ENCODE results near the gene OSBPL3.

The OSBPL3 gene

DNA sequence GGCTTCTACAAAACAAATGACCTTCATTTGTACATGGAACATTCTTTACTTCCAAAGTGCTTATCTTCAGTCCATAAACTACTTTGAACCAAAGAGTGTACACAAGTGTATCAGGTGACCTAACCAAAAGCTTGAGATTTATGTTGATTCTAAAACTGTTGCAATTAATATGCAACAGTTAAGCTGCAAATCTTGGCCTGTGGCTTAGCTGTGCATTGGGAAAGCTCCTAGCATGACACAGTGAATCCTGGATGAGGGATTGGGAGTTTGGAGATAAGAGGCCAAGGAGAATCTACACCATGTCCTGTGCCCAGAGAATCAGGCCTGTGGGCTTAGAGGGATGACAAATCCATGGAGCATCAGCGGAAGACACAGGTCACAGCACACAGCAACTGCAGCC, 117.5 kb downstream of the OSBPL3 start:
- no peak for DNase-seq (ENCODE audit: low spot score)

DNA sequence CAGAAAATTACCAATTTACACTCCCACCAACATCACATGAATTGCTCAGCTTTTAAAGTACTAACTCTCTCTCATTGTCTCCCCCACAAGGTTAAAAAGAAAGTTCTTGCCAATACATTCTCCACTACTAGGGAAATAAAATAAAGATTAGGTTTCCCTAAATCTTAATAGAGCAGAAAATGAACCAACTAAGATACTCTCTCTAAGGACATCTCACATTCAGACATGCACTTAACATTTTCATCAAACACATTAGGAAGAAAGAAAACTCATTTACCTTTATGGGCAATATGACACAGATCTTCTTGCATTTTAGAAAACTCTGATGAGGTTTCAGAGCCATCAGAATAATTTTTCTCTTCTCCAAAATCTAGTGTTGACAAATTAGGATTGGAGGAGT, 118.6 kb downstream of the OSBPL3 start:
- DNase-seq (ENCODE audit: low spot score): no peak

DNA sequence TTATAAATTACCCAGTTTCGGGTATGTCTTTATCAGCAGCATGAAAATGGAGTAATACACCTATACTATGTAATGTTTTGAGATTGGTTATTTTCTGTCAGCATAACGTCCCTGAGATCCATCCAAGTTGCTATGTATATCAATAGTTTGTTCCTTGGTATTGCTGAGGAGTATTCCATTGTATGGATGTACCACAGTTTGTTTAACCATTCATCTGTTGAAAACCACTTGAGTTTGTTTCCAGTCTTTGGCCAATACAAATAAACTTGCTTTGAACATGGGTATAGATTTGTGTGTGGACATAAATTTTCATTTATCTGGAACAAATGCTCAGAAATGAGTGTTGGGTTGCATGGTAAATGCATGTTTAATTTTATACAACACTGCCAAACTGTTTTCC, 119.4 kb downstream of the OSBPL3 start:
- DNase-seq (ENCODE audit: low spot score): no peak

DNA sequence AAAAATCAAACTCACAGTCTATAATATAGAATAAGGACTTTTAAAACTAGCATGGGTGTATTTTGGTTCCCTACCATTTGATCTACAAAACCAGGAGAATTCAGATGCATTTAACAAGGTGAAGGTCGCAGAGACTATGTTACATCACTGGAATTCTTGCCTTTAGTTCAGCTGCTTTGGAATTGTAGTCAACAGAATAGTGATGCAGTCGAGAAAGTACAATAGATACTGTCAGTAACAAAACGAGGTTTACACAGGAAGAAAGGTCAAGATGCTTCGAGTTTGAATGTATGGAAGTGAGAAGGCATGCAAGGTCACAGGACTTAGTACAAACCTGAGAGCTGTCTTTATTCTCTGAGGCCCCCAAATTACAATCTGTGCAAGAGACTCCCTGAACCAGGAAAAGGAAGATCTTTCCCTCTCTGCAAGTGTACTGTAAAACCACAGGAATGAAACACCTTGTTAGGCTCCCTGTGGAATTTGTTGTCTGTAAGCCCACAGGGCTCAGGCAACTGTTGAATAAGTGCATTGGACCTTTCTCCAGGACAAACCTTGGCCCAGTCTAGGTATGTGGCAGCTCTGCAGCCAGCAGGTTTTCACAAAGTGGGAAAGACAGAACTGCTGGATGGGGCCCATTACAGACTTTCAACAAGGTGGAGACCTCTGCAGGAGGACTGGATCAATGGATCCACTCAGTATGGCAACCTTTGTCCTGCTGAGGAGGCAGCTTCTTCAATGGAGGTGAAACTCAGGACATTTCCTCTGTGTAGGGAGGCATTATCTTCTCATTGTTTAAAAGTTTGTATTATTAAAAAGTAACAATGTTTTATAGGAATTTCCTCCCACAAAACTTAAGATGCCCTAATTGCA, 121.6 kb downstream of the OSBPL3 start:
- DNase-seq (ENCODE audit: low spot score): no peak

DNA sequence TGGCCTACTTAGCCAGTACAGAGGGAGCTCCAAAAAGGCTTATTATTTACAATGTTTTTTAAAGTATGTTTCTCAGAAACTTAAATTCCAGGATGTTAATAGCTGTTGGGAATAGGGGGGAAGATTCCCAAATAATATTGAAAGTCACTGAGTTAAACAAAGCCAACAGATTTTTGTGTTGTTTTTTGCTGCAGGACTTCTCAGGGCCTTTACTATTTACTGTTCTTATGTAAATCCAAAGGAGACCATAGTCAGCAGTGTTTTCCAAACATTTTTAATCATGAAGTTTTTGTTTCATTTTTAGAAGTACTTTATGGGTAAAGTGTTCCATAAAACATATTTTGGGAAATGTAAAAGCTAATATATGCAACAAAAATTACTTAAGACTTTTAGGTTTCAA, 122.4 kb downstream of the OSBPL3 start:
- no peak for DNase-seq (ENCODE audit: low spot score)

DNA sequence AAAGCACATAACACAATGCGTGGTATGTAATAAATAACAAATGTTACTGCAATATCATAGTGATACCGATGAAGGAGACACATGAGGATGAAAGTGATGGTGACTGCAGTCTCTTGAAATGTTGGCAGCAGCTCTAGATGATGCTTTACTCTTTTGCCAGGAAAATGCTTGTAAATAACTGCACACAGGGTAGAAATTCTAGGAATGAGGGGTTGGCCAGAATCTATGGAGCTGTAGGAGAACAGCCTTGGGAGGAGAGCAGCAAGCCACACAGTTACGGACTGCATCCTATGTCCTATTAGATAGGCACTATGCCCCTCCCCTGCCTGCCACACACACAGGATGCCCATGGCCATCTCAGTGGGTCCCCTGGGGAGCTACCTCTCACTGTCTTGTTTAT, 125.1 kb downstream of the OSBPL3 start:
- no peak for DNase-seq (ENCODE audit: low spot score)

DNA sequence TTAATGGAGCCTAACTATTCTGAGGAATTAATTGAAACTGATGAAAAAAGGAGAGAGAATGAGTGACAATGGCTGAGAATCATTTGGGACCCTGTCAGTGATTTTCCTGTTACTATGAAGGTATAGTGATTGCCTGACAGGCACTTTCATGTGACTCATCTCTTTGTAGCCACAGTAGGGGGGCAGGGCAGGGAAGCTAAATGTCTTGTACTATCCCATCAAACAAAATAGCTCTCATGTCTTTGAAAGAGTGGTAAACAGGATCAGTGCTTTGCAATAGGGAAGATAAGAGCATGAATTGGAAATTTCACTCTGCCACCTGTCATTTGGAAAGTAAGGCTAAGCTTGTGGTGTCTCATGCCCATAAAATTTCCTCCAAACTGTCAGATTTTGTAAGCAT, 128.2 kb downstream of the OSBPL3 start:
- DNase-seq (ENCODE audit: low spot score): no peak

DNA sequence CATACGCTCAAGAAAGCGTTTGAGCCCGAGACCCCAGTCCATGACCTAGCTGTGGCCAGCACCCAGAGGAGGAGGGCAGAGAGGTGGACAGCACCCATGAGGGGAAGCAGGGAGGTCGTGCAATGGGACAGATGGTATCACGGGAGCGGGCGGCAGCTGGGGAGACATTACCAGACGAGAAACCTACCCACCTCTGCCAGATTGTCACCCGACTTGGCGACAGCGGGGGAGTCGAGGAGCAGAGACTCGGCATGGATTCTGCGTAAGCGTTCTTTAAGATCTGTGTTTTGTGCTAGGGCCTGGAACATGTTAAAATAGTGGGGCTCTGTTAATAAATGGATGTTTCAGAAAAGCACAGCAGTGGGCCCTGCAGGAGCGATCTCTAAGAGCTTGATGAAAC, 131.1 kb downstream of the OSBPL3 start:
- DNase-seq (ENCODE audit: low spot score): no peak

DNA sequence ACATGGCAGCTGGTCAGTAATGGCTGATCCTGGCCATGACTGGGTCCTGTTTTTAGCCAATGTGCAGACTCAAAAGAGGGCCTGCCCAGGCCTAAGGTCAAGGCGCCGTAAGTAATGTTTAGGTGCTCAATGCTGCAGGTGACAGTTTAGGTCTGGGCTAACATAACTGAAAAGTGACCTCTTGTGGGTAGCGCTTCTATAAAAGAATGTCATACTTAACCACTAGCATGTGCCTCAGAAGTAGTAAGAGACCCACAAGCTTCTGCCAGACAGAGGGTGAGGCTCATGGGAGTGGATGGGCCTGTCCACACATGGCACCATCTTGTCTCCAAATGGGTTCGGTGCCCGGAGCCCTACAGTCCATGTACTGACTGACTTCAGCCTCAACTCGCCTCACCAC, 132.2 kb downstream of the OSBPL3 start:
- no peak for DNase-seq (ENCODE audit: low spot score)

DNA sequence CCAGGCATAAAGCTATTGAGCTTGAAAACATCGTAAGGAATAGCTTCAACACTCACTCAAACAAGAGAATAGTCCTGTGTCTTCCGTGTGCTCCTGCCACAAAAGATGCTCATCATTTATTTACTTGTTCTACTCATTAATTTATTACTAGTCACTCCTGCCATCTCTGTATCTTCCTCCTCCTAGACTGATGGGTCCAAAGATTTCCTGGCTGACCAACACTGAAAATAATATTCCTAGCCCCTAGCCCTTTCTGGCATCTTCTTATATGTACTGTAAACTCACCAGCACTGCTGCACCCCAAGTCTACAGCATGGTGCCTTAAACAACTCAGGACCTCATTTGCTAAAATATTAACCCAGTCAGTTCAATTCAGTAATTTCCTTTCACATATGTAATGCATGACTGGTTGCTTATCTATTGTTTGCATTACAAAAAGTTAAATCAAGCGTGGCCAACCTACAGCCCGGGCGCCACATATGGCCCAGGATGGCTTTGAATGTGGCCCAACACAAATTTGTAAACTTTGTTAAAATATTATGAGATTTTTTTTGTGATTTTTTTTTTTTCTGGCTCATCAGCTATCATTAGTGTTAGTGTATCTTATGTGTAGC, 136.1 kb downstream of the OSBPL3 start:
- no peak for DNase-seq (ENCODE audit: low spot score)

DNA sequence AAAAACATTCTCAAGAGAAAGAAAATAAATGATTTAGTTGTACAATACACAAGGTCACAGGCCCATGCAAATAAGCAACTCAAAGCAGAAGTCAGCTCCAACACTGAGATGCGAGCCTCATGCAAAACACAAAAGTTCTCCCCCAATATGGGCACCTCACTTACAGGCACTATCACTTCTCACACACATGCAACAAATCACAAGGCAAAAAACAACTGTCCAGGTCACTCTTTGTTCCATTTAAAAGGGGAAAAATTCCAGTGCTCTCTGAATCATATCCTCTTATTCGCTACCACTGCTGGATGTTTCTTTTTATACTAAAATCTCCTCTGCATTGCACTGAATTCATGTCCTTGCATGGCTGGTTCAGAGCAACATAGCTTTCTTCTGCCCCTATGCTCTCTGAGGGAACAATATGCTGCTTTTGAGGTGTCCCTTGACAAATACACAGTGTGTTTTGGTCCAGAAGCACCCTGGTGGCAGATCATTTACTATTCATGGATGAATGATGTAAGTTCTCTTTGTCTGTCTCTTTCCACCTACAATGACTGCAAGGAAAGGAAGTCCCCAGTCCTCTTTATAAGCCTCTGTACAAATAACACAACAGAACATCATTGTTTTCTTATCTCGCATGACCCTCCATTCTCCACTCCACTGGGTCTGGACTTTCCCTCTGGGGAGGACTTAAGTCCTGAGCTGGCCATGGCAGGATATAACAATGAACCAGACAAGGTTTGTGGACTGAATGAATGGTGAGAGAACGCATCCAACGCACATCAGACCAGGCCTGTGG, 137.3 kb downstream of the OSBPL3 start:
- DNase-seq (ENCODE audit: low spot score): no peak

DNA sequence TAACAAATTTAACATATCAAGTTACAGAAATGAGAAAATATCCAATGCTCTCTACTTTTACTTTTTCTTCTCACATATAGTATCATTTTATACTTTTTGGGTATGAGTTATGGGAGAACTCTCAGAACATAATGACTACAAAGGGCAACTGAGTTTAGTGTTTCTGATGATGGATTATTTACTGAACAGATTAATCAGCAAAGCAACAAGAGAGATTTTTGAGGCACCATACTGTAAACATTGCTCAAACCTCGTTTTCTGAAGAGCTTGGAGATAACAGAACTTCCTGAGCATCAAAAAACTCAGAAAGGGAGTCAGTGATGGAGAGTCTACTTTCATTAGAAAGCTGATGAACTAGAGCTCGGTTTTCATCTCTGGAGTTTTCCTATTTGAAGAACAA, 137.9 kb downstream of the OSBPL3 start:
- DNase-seq (ENCODE audit: low spot score): no peak

DNA sequence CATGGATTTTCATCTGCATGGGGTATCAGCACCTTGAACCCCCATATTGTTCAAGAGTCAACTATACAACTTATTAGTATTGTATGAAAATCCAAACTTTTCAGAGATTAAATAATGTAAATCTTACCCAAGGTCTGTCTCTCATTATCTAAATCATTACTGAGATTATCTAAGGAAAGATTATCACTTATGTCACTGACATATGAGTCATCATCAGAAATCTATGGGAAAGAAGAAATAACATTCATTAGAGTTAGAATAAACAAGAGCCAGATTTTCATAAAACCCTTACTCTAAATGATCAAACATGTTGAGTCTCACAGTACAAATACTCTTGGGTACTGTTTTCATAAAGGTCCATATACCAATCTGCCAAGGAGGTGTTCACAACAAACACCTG, 139.4 kb downstream of the OSBPL3 start:
- no peak for DNase-seq (ENCODE audit: low spot score)

DNA sequence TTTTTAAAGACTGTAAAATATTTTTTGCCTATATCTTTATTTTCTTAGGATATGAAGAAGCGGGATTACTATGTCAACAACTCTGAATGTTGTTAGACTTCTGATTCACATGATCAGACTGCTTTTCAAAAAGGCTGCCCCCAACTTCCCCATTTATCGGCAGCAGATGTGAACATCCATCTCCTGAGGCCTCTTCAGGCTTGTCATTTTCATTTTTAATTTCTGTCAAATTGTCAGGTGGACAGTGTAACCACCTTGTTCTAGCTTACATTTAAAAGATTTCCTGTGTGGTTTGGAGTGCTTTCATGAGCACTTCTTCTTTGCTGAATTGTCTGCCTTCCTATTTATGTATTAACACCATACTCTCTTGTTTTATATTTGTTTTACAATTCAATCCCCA, 143.9 kb downstream of the OSBPL3 start:
- no peak for DNase-seq (ENCODE audit: low spot score)

DNA sequence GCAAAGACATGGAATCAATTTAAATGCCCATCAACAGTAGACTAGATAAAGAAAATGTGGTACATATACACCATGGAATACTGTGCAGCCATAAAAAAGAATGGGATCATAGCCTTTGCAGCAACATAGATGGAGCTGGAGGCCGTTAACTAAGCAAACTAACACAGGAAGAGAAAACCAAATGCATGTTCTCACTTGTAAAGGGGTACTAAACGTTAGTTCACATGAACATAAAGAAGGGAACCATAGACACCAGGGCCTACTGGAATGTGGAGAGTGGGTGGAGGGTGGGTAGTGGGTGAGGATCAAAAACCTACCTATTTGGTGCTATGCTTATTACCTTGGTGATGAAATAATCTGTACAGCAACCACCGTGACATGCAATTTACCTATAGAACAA, 144.3 kb downstream of the OSBPL3 start:
- no peak for DNase-seq (ENCODE audit: low spot score)

DNA sequence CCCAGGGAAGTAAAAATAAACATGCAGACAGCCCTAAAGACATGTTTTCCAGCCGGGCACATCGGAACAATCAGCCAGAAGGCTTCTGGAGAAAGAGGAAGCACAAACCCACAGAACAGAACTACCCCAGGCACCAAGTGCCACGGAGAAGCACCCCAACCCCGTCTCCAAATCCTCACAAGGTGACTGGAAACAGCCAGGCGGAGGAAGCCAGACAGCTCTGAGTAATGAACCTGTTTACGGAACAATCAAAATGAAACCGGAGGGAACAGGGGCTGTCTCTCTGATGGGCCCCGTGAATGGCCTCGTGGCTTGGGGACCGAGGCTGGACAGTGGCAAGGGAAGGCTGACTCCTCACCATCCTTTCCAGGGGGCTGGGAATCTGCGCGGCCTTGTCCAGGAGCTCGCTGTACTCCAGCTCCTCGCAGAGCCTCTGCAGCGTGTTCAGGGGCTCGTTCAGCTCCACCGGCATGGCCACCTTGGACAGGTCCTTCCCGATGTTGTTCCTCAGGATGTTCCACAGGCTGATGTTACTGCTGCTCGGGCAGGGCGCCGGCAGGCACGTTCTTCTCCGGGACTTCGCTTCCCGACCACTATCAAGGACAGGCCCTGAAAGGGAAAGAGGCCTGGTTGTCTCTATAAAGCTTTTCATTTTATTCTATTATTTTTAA, 145.7 kb downstream of the OSBPL3 start:
- DNase-seq (ENCODE audit: low spot score): no peak

DNA sequence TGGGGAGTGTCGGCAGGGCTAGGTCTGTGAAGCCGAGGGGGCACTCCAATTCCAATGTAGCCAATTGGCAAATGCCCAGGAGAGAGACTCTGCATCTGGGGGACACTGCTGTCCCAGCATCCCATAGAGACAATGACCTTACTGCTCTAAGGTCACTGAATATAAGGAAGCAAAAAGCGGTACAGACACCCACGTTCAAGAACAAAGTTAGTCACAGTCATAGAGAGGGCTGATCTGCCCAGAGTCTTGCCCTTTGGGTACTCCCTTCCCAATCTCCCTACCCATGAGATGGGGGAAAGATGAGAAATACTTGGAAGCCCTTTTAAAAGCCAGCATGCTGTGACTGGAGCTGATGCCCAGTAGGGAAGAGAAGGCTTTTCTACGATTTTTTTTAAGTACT, 146.4 kb downstream of the OSBPL3 start:
- no peak for DNase-seq (ENCODE audit: low spot score)

DNA sequence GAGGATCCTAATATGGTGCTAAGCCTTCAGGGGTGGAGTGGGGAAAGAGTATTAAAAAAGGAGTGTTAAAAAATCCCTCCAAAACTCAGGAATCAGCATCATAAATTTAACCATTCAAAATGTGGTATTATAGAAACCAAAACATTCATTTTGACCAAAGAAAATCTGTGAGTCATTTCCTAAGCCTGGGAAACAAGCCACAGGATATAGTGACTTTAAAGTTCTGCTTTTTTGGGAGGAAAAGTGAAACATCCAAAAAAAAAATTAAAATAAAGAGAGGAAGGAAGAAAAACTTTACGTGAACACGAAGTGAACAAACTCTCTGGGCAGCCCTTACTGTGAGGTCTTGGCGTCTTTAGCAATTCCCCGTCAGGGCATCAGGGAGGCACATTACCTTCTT, 148.7 kb downstream of the OSBPL3 start:
- DNase-seq (ENCODE audit: low spot score): no peak

DNA sequence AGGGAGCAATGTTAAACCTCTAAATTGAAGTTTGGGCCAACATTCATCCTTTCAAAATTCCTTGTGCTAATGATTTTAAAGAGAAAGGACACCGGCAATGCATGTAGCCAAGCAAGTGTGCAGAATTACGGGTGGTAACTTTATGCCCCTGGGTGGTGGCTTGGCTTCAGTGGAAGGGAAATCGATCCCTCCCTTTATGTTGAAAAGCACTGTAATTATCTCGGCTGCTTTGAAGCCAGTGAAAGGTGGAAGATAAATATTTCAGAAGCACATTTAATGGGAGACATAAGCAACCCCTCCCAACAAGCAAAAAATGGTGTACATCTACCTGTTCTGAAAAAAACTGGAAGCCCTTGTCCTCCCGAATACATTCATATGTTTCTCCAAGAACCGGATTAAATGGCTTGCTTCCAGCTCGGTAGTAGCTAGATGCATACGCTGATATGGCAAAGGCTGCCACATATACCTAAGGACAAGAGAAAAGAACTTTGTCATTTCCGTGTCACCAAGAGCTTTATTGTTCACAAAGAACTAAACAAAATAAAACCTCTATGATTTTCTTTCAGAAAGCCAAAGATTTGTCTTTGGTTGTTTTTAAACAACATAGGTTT, 149.4 kb downstream of the OSBPL3 start:
- DNase-seq (ENCODE audit: low spot score): no peak

DNA sequence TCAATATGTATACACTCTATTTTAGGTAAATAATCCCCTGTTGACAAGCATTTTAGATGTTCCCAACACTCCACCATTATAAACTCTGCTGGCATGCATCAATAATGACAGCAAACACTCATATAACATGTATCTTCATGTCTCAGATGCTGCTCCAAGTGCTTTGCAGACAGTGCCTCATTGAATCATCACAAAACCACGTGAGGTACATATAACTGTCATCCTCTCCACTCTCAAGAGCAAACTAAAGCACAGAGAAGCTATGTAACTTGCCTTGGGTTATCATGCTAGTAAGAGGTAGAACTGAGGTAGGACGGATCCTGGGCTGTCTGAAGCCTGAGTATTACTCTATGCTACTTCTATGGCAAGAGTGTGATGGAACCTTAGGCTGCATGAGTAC, 150.2 kb downstream of the OSBPL3 start:
- no peak for DNase-seq (ENCODE audit: low spot score)

DNA sequence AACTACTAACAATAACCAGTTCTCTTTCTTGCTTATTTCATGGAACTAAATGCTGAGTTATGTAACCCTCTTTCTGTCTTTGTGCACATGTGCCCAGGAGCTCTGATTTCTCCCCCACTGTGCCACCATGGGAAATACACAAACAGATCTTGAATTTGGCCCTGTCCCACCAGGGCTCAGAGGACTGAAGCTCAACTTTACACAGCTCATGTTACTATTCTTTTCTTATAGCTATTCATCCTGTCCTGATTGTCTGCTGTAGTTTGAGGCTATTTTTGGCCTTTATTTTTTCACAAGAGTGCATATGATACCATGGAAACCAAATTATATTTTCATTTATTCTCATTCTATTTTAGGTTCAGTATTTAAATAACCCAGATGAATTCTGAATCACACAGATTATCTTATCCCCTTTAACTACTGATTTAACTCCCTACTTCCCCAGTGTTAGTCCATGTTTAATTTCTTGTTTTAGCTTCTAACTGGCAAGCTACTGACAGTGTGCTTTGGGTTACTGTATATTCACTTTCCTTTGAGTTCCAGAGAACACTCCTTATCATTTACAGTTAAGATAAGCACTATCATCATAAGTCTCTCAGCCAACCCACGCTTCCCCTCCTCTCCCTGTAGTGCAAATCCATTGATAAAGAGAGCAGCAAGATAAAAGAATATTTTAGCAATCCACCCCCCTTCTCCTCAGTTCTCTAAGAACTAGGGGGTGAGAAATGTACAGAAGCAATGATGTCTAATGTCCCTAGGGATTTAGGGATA, 150.9 kb downstream of the OSBPL3 start:
- DNase-seq (ENCODE audit: low spot score): no peak

Data from CD4-positive, alpha-beta T cell treated with Interleukin-15 for 4 hours (primary cell).